OCI-LY7 (cell line): ENCODE measurements around the gene ABL2. TPM values are rescaled to one million over a fixed set of nuclear protein-coding genes. Genes with fewer than 3 reads are reported as not detected.

Experiments used
- BruUV-seq: library from RNA; stranded (reverse); fragments of 400-500 nt; replicated peaks from 2 replicates; lab custom pipeline; 2021; lab: Mats Ljungman, UMichigan
- CTCF ChIA-PET: fragments of 300-600 bp; sonication (Branson Sonifier 250); formaldehyde crosslinking; loops from one replicate; lab custom pipeline; 2022; ENCODE audit warnings: antibody characterized with exemption; ENCODE audit not compliant: unreplicated experiment; lab: Charles Lee
- POLR2A ChIA-PET: fragments of 300-600 bp; sonication (Branson Sonifier 250); formaldehyde crosslinking; loops from one replicate; lab custom pipeline; 2022; ENCODE audit warnings: antibody characterized with exemption; lab: Charles Lee
- DNase-seq: peaks from one replicate; pipeline ENCODE4 v3.0.0-alpha.2; 2015; ENCODE audit warnings: low spot score
- H2AFZ ChIP-seq: fragments of 200-600 bp; sonication (generic), shearing (Covaris generic); 2 replicates; pipeline ENCODE4 v1.6.1; 2014; ENCODE audit warnings: mild to moderate bottlenecking, antibody characterized with exemption, low read length, moderate library complexity
- H3K27ac ChIP-seq: fragments of 200-600 bp; sonication (generic); 2 replicates; pipeline ENCODE4 v1.5.1; 2014; ENCODE audit warnings: mixed run types, low read depth, mild to moderate bottlenecking, moderate library complexity, low read length, inconsistent platforms; ENCODE audit not compliant: poor library complexity, severe bottlenecking
- H3K36me3 ChIP-seq: fragments of 200-600 bp; sonication (generic); 2 replicates; pipeline ENCODE4 v1.6.1; 2014; ENCODE audit warnings: mild to moderate bottlenecking, antibody characterized with exemption, low read length, moderate library complexity, mixed read lengths; ENCODE audit not compliant: insufficient read depth
- H3K4me1 ChIP-seq: fragments of 200-600 bp; sonication (generic); 2 replicates; pipeline ENCODE4 v1.5.1; 2014; ENCODE audit warnings: mild to moderate bottlenecking, low read length; ENCODE audit not compliant: insufficient read depth, poor library complexity, severe bottlenecking
- H3K4me2 ChIP-seq: fragments of 200-600 bp; sonication (generic); 2 replicates; pipeline ENCODE4 v1.6.1; 2014; ENCODE audit warnings: mild to moderate bottlenecking, low read length
- H3K4me3 ChIP-seq: fragments of 200-600 bp; sonication (generic); 2 replicates; pipeline ENCODE4 v1.5.1; 2014; ENCODE audit warnings: mild to moderate bottlenecking, low read depth, low read length; ENCODE audit not compliant: poor library complexity, severe bottlenecking
- H3K79me2 ChIP-seq: fragments of 200-600 bp; sonication (generic); 2 replicates; pipeline ENCODE4 v1.6.1; 2016; ENCODE audit warnings: low read depth, mild to moderate bottlenecking, low read length, moderate library complexity, mixed read lengths; ENCODE audit not compliant: insufficient read depth
- H3K9me2 ChIP-seq: fragments of 200-600 bp; sonication (generic); 2 replicates; pipeline ENCODE4 v1.6.1; 2016; ENCODE audit warnings: mild to moderate bottlenecking, low read length, mixed read lengths; ENCODE audit not compliant: insufficient read depth
- H3K9me3 ChIP-seq: fragments of 200-600 bp; sonication (generic); 2 replicates; pipeline ENCODE4 v1.6.1; 2014; ENCODE audit warnings: mild to moderate bottlenecking, mixed run types, low read length, mixed read lengths
- H4K20me1 ChIP-seq: fragments of 200-600 bp; sonication (generic); 2 replicates; pipeline ENCODE4 v1.6.1; 2014; ENCODE audit warnings: mild to moderate bottlenecking, antibody characterized with exemption, low read length, moderate library complexity, mixed read lengths; ENCODE audit not compliant: insufficient read depth
- EZH2phosphoT487 ChIP-seq: fragments of 200-600 bp; sonication (generic); IDR thresholded peaks from 2 replicates; pipeline ENCODE4 v1.6.1; 2018; ENCODE audit warnings: low read depth, borderline replicate concordance, mild to moderate bottlenecking, mixed run types, antibody characterized with exemption, low read length, moderate library complexity, mixed read lengths
- intact Hi-C: fragments of 100-400 bp; cut with micrococcal nuclease; formaldehyde crosslinking; loops from one replicate; pipeline ENCODE4 v1.10.0; 2022; ENCODE audit not compliant: unreplicated experiment
- total RNA-seq, 2 experiments: library from RNA; depleted of rRNA in 1 of 2; stranded (reverse); fragments of >200 nt in 1 of 2; shearing (Covaris generic) in 1 of 2; gene quantifications; 2 replicates each; pipeline ENCODE4 v1.2.3, GENCODE V29; 2014 to 2022
- TF ChIP-seq, protein P1 (sequence below): fragments of 200-600 bp; sonication (generic); conservative IDR thresholded peaks from 2 replicates; pipeline ENCODE4 v1.5.1; 2014; ENCODE audit warnings: mild to moderate bottlenecking, antibody characterized with exemption, low read length, moderate library complexity, mixed read lengths

The ABL2 gene
- total RNA-seq, 2 experiments from 2014 or later = 7.3 to 14.9 TPM

DNA sequence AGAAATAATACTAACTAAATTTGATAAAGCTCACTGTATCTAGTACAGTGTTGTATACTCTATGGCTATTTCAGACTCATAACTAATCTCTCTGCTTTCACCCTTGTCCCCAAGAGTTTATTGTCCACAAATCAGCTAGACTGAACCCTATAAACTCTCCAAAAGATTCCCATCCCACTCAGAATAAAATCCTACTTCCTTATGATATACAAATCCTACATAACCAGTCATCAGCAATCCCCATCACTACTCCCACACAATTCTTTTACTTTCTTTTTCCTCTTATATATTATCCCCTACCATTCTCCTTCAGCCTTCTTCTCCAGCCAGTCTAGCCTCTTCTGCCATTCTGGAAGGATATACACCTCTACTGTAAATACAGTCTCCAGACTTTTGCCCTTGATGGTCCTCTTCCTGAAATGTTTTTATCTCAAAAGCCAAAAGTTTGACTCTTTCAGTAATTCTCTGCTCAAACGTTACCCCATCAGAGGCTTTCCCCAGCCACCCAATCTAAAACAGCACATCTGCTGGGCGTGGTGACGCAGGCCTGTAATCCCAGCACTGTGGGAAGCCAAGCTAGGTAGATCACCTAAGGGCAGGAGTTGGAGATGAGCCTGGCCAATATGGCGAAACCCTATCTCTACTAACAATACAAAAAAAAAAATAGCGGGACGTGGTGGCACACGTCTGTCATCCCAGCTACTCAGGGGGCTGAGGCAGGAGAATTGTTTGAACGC lies 41.6 kb downstream of the ABL2 start:
- Histone ChIP-seq H3K79me2 (peaks cover 11% of the 10 kb centered on the region; the same call in 1 of the 2 replicates), H3K36me3 (no peaks in the 10 kb centered on the region), H3K9me3 (peaks cover 4% of the 10 kb centered on the region; the same call in 1 of the 2 replicates), H3K4me2 (no peak overlapping the region), H3K4me1 (no peaks in the 10 kb centered on the region), H3K9me2 (no peaks in the 10 kb centered on the region), H2AFZ (no peak overlapping the region), H3K27ac (no peak overlapping the region), H3K4me3 (no peak overlapping the region), H4K20me1 (no peaks in the 10 kb centered on the region)
- intact Hi-C loops = no loop called here
- ChIA-PET CTCF (no interaction called here), POLR2A (interaction anchor here (0.5 kb wide), 1 partner anchor 59 kb away, joined by 3 read pairs; no protein-coding TSS in a partner anchor)
- DNase-seq = no peak
- BruUV-seq = no TSS peak
- TF ChIP-seq EZH2phosphoT487 = no peak
- TF ChIP-seq, protein P1, sequence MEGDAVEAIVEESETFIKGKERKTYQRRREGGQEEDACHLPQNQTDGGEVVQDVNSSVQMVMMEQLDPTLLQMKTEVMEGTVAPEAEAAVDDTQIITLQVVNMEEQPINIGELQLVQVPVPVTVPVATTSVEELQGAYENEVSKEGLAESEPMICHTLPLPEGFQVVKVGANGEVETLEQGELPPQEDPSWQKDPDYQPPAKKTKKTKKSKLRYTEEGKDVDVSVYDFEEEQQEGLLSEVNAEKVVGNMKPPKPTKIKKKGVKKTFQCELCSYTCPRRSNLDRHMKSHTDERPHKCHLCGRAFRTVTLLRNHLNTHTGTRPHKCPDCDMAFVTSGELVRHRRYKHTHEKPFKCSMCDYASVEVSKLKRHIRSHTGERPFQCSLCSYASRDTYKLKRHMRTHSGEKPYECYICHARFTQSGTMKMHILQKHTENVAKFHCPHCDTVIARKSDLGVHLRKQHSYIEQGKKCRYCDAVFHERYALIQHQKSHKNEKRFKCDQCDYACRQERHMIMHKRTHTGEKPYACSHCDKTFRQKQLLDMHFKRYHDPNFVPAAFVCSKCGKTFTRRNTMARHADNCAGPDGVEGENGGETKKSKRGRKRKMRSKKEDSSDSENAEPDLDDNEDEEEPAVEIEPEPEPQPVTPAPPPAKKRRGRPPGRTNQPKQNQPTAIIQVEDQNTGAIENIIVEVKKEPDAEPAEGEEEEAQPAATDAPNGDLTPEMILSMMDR = no peak

DNA sequence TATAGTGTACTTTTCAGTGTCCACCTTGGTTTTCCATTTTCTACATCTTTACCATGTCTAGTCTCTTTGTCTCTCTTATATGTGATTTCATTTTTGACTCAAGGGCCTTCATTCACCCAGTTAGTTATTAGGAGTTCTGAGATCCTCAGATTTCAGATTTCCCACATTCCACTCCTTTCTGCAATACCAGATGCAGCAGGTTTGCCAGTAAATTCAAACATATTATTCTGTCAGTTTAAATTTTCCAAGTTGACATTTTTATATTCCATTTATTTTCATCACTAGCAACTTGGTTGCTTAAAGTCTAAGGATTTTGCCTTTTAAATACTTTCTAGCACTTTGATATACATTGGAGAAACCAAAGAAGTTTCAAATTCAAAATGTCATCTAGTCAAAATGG lies 42.4 kb downstream of the ABL2 start:
- no peak overlapping the region for H2AFZ ChIP-seq
- no TSS peak for BruUV-seq
- H3K36me3 ChIP-seq = no peaks in the 10 kb centered on the region
- H4K20me1 ChIP-seq = no peaks in the 10 kb centered on the region
- POLR2A ChIA-PET = no interaction called here
- intact Hi-C loops = no loop called here
- no peaks in the 10 kb centered on the region for H3K4me1 ChIP-seq
- H3K27ac ChIP-seq = no peak overlapping the region
- no peak for DNase-seq
- no peaks in the 10 kb centered on the region for H3K9me2 ChIP-seq
- peaks cover 11% of the 10 kb centered on the region; the same call in 1 of the 2 replicates for H3K79me2 ChIP-seq
- CTCF ChIA-PET = no interaction called here
- TF ChIP-seq, protein P1 = no peak
- no peak for TF ChIP-seq EZH2phosphoT487
- H3K4me2 ChIP-seq = no peak overlapping the region
- peaks cover 4% of the 10 kb centered on the region; the same call in 1 of the 2 replicates for H3K9me3 ChIP-seq
- H3K4me3 ChIP-seq = no peak overlapping the region

DNA sequence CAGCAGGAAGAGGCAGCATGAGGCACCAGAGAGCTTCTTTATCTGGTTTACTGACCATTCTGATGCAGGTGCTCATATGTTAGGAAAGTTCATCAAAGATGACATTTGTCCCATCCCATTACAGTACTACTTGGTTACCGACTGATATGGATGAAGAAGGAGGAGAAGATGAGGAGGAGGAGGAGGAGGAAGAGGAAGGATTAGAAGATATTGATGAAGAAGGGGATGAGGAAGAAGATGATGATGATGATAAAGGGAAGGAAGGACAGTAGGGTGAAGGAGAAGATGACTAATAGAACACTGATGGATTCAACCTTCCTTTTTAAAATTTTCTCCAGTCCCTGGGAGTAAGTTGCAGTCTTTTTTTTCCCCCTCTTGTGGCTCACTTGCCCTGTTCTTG lies 45.1 kb downstream of the ABL2 start:
- TF ChIP-seq, protein P1 = no peak
- TF ChIP-seq EZH2phosphoT487 = no peak
- H3K4me2 ChIP-seq = no peak overlapping the region
- no peaks in the 10 kb centered on the region for H3K4me1 ChIP-seq
- H3K4me3 ChIP-seq = no peak overlapping the region
- ChIA-PET CTCF (no interaction called here), POLR2A (interaction anchor here (0.6 kb wide), 1 partner anchor 11 kb away, joined by 4 read pairs; no protein-coding TSS in a partner anchor)
- intact Hi-C loops = no loop called here
- DNase-seq = no peak
- no peaks in the 10 kb centered on the region for H3K9me2 ChIP-seq
- H2AFZ ChIP-seq = no peak overlapping the region
- no TSS peak for BruUV-seq
- peaks cover 13% of the 10 kb centered on the region; the same call in 1 of the 2 replicates for H3K79me2 ChIP-seq
- no peaks in the 10 kb centered on the region for H3K36me3 ChIP-seq
- no peak overlapping the region for H3K27ac ChIP-seq
- no peaks in the 10 kb centered on the region; the same call in 1 of the 2 replicates for H4K20me1 ChIP-seq
- peaks cover 4% of the 10 kb centered on the region; the same call in 1 of the 2 replicates for H3K9me3 ChIP-seq
